H54 (cell line): ENCODE measurements around the gene KIR3DL1.
"Not testable (repeated sequence)": the region's sequence is repeated elsewhere in the genome, so short reads cannot be mapped to it uniquely, and the experiment has no call there.

Experiments
- DNase-seq: peaks from one replicate; pipeline ENCODE4 v3.0.0; 2011; ENCODE audit warnings: low spot score, mixed read lengths; ENCODE audit not compliant: insufficient read length
- FAIRE-seq: peaks from 3 replicates; lab custom pipeline; 2011; peaks lifted over from hg19 to GRCh38; lab: Jason Lieb, UNC
- POLR2A ChIP-seq: IDR thresholded peaks from 2 replicates; pipeline ENCODE4 v1.6.1; 2011; ENCODE audit warnings: low read depth, mild to moderate bottlenecking, low read length

KIR3DL1 gene

DNA sequence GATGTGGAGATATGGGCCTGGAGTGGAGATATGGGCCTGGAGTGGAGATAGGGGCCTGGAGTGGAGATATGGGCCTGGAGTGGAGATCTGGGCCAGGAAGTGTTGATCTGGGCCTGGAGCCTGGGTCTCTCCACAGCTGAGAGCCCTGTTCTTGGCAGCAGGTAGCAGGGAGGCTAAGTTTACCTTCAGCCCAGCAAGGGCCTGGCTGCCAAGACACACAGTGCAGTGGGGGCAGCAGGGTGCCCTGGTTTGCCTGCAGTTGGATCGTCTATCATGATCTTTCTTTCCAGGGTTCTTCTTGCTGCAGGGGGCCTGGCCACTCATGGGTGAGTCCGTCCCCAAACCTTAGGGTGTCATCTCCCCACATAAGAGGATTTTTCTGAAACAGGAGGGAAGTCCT, 34.7 kb downstream of the KIR3DL1 start:
- no peak for TF ChIP-seq POLR2A
- no peak for FAIRE-seq
- no peak for DNase-seq

DNA sequence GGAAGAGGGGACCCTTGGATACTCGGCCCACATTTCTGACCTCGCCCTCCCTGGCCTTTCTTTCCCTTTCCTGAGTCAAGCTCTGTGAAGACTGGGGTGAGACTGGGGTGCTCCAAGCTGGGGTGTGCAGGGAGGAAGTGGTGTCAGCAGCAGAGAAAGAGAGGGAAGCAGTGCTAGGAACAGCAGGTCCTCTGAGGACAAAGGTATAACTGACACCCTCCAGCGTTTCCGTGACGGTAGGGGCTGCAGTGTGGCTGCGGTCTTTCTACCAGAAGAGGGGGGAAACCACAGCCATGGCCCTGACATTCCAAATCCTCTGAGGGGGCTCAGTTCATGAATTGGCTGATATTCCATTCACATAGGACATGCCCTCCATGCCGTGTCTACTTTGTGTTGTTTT, 35.1 kb downstream of the KIR3DL1 start:
- FAIRE-seq, result no peak
- DNase-seq, result no peak
- no peak for TF ChIP-seq POLR2A

DNA sequence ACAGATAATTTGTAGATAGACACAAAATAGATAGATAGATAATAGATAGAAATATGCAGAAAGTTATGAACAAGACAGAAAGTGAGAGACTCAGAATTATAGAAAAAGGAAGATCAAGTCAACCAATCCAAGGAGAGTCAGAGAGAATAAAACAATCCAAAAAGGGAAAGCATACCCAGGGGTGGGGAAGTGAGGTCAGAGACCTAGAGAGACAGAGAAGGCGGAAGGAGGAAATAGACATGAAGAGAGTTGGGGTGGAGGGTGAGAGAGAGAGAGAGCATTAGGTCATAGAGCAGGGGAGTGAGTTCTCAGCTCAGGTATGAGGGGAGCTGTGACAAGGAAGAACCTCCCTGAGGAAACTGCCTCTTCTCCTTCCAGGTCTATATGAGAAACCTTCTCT, 39.0 kb downstream of the KIR3DL1 start:
- FAIRE-seq, DNase-seq: not testable (repeated sequence)

DNA sequence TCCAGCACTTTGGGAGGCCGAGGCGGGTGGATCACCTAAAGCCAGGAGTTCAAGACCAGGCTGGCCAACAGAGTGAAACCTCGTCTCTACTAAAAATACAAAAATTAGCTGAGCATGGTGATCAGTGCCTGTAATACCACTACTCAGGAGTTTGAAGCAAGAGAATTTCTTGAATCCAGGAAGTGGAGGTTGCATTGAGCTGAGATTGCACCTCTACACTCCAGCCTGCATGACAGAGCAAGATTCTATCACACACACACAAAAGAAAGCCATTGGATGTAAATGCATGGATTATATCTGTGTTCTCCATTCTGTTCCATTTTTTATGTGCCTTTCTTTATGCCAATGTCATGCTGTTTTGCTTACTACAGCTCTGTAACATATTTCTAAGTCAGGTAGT, 42.2 kb downstream of the KIR3DL1 start:
- not testable (repeated sequence) for FAIRE-seq, DNase-seq

DNA sequence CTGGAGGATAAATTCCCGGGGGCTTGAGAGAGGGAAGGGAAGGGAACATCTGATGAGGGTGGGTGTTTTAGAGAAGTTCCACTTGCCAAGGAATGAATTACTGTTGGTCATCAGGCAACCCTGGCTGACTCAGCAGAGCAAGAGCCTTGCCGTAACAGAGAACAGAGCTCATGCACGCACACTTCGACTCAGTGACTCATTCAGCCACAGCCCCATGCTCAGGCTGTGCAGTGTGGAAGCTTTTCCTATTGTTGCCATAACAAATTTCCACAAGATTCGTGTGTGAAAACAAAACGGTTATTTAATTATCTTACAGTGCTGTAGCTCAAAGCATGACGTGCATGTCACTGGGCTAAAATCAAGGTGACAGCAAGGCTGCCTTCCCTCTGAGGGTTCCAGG, 43.2 kb downstream of the KIR3DL1 start:
- DNase-seq, result peak; percentile 44
- FAIRE-seq, result not testable (repeated sequence)

DNA sequence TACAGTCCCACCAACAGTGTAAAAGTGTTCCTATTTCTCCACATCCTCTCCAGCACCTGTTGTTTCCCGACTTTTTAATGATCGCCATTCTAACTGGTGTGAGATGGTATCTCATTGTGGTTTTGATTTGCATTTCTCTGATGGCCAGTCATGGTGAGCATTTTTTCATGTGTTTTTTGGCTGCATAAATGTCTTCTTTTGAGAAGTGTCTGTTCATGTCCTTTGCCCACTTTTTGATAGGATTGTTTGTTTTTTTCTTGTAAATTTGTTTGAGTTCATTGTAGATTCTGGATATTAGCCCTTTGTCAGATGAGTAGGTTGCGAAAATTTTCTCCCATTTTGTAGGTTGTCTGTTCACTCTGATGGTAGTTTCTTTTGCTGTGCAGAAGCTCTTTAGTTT, 47.2 kb downstream of the KIR3DL1 start:
- DNase-seq, FAIRE-seq: not testable (repeated sequence)

DNA sequence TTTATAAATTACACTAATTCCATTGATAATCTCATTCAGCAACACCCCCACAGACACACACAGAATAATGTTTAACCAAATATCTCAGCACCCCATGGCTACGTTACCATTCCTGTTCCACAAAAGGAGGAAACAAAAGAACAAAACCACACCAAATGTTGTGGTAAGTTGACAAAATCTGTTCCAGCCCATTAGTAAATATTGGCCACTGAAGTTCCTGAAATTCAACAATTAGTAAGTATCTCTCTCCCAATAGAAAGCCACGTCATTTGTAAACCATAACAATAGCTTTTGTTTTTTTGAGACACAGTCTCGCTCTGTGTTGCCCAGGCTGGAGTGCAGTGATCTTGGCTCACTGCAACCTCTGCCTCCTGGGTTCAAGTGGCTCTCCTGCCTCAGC, 55.4 kb downstream of the KIR3DL1 start:
- DNase-seq (no peak), FAIRE-seq (no peak)
- TF ChIP-seq POLR2A, result no peak

DNA sequence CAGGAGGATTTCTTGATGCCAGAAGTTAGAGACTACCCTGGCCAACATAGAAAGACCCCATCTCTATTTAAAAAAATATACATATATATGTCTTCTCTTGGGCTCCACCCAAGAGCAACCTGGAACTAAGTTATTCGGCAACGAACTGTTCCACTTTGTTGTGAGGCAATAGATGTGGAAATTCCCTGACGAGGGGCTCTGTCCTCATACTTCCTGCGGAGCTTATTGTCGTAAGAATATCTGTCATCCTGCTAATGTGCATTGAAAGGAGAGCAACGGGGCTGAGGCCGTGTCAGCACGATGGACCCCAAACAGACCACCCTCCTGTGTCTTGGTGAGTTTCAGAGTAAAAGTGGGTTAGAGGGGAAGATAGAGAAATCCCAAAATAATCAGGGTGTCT, 57.7 kb downstream of the KIR3DL1 start, which contains the start of gene FCAR:
FCAR (plus strand) TSS at position 246 of the 400 bp plus-strand sequence; CDS start at position 301, 55 bp downstream.
- FAIRE-seq (no peak), DNase-seq (no peak)
- no peak for TF ChIP-seq POLR2A

DNA sequence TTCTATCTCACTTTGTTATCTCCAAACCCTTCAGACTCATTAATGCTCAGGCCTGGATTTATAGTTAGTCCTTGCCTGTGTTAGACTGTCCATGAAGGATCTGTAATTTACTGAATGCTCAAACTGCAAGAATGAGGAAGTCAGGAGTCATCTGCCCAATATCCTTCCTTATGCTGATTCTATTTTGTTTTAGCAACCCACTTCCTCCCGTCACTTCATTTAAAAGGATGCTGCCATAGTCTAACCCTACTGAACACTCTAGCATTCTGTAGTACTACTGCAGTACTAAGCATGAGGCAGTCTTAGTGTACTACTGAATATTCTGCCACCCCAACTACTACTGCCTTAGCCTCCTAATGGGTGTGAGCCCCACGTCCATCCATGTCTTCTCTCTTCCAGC, 59.2 kb downstream of the KIR3DL1 start:
- no peak for FAIRE-seq
- TF ChIP-seq POLR2A, result no peak

DNA sequence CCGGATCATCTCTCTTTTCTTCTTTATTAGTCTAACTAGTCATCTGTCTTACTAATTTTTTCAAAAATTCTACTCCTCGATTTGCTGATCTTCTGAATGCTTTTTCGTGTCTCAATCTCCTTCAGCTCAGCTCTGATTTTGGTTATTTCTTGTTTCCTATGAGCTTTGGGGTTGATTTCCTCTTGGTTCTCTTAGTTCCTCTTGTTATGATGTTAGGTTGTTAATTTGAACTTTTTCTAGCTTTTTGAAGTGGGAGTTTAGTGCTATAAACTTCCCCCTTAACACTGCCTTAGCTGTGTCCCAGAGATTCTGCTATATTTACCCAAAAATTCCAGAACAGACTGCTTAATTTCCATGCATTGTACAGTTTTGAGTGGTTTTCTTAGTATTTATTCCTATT, 61.2 kb downstream of the KIR3DL1 start:
- FAIRE-seq (no peak), DNase-seq (no peak)
- TF ChIP-seq POLR2A, result no peak

More for the DNA sequence above, 59.2 kb downstream of the KIR3DL1 start:
- no peak for DNase-seq
